CD4-positive, alpha-beta T cell treated with Interleukin-21 for 1 hour (primary cell): ENCODE results near the gene ADH5.
"Not testable (repeated sequence)": the region's sequence is repeated elsewhere in the genome, so short reads cannot be mapped to it uniquely, and the experiment has no call there.

Experiments used
- DNase-seq: peaks from one replicate; pipeline ENCODE4 v3.0.0-alpha.2; 2020

Gene ADH5

DNA sequence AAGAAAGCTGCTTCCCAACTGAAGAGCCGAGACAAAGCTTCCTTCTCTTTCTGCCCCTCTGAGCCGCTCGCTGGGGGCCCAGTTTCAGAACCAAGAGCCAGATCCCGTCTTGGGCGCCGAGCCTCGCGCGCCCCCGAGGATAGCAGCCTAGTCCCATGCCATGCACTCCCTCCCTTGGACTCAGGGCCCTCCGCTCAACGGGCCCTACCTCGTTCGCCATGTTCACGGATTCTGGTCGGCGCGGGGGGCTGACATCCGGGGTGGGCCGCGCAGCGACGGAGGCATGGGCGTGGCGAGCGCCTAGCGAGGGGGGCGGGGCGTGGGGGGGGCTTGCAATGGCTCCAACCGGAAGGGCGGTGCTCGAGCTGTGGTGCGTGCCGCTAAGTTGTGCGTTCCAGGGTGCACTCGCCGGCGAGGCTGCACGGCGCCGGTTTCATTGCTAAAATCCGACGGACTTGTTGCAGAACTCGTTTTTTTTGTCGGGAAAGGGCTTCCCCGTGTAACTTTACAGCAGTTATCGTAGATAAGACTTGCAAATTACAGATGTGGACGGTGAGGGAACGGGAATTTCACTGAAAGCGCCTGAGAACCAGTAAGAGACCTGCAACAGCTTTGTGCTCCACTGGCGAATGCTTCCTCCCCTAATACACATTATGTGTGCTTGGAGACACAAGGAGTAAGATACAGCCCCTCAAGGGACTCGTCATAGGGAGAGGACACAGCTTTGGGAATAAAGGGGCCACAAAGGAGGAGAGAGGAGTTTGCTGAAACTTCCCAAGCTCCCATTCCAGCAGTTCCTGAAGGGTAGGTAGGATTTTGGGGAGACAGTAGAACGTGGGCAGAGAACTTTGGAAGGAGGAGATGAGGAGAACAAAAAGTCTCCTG is at the start of gene ADH5:
TSS of gene ADH5 (minus strand) at position 308 of the 885 bp plus-strand sequence. CDS start at position 220, 88 bp downstream.
- peak; percentile 87 for DNase-seq

DNA sequence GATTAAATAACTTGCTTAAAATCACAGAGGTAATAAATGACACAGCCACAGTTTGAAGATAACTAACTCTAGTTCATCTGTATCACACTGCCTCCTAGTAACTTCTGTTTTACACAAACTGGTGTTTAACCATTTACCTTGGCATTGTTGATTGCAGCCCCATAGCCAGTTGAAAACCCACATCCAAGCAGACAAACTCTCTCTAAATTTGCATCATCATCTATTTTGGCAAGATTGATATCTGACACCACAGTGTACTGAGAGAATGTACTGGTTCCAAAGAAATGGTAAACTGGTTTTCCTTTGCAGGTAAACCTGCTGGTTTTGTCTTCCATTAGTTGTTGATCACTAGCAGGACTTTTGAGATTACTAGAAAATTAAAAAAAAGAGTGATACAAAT is 47.7 kb upstream of the ADH5 start:
- no peak for DNase-seq

DNA sequence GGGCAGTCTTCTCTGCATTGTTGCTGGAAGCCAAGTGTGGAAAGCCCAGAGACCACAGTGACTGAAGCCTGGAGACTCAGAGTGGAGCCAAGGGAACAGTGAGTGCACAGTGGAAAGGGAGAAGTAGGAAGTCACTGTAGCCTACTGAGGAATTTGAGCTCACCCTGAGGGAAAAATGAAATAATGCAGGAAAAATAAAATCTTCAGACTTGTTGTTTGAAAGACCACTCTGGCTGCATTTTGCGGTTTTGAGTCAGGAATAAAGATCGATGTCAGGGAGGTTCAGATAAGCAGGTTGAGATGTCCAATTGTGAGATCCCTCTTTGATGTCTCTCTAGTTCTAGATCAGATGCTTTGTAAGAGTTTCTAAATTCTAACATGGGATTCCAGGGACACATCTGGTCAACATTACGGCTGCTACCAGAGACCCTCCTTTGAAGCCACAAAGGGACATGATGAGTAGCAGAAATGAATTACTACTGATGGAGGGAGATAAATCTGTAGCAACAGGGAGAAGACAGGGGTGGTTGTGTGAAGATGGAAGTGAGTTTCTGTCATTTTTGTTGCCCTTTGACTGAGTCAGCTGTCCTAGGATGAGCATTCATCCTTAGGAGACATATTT is 47.1 kb upstream of the ADH5 start:
- no peak for DNase-seq

DNA sequence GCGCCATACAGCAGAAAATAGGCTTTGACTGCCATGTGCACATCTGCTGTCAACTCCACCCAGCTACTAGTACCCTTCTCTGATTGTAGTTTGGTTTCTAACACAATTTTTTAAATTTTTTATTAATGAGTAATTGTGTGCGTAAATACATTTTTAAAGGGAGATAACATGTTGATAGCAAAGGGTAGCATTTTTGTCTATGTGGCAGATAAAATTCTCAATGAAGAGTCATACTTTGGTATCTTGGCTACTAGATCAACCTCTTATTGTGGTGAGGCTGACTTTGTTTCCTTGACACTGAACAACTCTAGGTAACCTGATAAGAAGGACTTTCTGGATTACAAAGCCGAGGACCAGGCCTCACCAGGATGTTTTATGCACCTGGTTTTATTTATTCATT is 46.0 kb upstream of the ADH5 start:
- DNase-seq: no peak

DNA sequence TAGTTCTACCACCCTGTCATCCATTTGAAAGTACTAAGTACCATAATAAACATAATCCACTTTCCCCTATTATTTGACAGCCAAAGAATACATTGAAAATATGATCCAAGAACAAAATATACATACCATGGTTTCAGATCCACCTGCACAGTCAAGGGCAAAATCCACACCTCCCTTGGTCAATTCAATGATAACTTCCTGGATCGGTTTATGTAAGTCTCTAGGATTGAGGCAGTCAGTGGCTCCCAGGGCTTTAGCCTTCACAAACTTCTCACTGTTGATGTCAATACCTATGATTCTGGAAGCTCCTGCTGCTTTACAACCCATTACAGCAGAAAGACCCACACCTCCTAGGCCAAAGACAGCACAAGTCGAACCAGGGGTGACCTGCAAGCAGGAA is 42.8 kb upstream of the ADH5 start:
- DNase-seq: no peak

DNA sequence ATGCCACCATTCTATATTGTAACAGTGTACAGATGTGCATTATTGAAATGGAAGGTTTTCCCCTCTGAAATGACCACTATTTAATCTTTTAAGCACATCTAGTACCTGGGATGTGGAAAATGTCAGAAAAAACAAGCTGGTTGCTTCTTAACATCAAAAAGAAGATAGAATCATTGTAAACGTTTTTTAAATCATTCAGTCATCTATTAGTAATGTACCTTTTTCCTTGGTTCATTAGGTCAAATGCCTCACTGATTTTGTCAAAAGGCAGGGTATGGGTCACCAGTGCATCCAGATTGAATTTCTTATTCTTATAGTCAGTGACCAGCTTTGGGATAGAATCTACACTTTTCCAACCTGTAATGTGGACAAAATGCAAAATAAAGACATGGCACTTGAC is 37.8 kb upstream of the ADH5 start:
- no peak for DNase-seq

DNA sequence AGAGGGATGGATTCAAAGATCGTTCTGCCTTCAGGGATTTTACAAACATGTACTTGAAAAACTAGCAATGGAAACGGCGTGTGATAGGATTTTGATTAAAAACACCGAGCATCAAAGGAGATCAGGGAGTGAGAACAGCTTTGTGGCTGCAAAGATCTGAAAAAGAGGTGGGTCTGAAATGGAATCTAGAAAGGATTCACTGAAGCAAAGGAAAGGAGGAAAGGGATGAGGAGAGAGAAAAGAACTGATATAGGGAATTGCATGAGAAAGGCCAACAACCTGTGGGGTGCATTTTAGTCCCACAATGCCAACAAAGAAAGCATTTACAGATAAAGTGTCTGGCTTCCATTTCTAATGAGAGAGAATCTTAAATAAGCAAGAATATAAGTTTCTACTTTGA is 32.4 kb upstream of the ADH5 start:
- DNase-seq: no peak

DNA sequence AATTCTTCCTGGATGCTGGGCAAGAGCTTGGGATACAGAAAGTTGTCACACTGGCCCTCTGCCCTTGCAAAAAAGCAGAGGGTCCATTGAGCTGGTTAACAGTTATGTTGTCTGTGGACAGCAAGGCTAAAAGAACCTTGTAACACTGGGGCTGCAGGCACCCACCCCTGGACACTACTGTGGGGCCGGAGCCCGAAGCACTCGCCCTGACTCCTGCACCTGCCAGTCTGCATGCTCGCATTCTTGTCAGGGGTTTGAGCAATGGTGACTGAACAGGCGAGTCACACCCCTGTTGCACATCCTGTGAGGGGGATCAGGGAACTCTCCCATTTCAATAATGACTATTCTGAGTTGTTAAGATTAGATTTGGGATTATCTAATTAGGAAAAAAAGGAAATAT is 31.9 kb upstream of the ADH5 start:
- no peak for DNase-seq

DNA sequence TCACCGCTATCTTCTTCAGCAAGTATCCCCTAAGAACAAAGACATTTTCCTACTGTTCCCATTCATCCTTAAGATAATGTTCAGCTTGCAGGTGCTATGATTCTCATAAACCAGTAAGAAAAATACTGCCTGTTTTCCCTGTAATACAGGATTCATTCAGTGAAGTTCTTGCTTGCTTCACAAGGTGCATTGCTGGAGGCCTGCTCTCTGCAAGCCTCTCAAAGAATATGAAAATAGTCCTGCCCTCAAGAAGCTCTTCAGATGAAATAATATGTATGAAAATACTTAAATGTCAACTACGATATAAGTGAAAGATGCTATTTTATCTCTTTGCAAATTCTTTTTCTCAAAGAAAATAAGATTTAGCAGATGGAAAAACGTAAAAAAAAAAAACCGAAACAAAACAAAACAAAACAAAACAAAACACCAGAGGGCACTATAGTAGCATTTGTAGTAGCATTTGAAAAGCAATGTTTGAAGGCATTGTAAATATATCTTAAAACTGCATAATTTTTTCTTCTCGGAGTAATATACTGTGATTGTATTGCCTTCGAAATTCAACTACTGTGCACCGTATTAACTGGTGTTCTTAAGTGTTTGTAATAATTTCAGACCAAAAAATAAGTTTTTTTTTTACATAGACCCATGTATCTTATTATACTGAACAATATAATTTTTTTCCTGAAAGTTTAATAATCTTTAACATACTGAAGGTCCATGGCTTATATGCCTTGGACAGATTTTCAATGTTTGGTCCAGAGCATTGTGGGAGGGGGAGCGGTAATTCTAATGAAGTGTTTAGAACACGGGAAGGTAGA is 29.5 kb upstream of the ADH5 start:
- DNase-seq: peak; percentile 2

DNA sequence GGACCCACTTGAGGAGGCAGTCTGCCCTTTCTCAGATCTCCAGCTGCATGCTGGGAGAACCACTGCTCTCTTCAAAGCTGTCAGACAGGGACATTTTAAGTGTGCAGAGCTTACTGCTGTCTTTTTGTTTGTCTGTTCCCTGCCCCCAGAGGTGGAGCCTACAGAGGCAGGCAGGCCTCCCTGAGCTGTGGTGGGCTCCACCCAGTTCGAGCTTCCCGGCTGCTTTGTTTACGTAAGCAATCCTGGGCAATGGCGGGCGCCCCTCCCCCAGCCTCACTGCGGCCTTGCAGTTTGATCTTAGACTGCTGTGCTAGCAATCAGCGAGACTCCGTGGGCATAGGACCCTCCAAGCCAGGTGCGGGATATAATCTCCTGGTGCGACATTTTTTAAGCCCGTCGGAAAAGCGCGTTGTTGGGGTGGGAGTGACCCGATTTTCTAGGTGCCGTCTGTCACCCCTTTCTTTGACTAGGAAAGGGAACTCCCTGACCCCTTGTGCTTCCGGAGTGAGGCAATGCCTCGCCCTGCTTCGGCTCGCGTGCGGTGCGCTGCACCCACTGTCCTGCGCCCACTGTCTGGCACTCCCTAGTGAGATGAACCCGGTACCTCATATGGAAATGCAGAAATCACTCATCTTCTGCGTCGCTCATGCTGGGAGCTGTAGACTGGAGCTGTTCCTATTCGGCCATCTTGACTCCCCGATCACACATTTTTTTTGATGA is 28.7 kb upstream of the ADH5 start:
- DNase-seq: not testable (repeated sequence)

DNA sequence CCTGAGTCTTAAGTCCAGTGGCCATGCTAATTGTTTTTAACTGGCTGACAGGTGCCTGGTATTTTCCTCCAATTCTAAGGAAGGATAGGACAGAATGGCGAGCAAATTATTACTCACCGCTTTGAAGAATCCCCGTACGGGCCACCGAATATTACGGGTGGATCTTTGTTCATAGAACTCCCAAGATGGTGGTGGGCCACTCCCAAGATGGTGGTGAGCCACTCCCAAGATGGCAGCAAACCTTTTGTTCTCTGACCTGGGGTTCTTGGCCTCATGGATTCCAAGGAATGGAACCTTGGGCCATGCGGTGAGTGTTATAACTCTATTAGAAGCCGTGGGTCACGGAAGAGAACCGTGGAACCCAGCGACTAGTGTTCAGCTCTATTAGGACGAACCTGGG is 20.7 kb upstream of the ADH5 start:
- not testable (repeated sequence) for DNase-seq

DNA sequence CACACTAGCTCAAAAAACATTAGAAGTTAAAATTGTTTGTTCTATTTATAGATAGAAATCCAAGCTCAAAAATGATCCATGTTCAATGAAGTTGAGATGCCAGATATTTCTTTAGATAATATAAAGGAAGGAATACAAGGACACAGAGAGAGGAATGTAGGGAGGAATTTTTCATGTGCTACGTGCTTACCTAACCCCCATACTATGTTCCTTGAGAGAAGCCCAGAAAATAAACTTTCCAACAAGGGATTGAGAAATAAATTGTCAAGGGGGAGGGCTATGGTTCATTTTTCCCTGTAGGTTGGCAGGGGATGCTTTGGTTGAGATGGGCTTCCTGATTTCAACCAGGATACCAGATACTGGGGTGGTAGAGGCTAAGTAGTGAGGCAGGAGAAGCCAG is 15.6 kb upstream of the ADH5 start:
- no peak for DNase-seq

DNA sequence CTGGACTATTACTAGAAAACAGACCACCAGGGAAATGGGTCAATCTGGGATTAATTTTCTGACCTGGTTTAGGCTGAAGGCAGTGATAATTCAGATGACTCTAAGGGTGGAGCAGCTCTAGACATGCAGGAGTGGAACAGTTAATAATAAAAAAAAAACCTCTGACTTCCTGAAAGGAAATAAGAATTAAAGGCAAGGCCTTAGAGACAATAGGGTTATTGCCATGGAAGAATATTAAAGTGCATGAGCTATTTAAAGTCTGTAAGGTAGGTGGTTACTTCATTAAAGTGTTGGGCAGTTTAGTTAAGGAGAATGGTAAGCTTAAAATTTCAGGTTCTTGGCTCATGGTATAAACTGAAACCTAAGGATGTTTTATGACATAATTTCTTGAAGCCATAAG is 14.6 kb upstream of the ADH5 start:
- no peak for DNase-seq

DNA sequence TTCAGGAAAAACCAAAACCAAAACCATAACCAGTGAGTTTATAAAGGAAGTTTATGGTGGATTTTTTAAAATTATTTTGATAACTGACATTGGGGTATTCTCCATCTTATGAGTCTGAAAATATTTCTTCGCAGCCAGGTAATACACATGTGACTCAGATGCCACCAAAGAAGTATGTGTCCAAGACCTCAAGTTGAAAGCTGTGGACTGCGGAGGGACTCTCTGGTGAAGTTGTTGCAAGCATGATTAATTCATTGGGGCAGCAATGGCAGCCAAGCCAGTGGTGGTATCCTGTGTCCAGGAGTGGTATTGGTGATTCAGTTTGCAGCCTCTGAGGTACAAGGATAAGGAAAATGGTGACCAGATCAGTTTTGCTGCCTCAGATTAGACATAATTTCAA is 14.0 kb upstream of the ADH5 start:
- DNase-seq: no peak

DNA sequence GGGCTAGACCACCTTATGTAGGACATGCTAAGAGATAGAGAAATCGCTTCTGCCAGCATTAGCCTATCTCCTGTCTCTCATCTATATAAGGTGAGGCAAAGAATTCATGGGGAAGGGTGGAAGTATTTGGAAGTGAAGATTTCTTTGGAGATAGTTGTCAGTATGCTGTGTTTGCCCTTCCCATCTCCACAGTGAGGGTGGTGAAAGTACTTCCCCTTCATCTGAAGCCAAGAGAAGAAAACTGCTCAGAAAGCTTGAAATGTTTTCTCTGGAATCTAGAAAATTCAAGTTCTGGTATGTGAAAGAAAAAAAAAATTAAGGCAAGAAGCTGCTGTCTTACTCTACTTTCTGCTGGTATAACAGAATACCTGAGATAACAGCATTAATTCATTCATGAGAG is 12.3 kb upstream of the ADH5 start:
- no peak for DNase-seq

DNA sequence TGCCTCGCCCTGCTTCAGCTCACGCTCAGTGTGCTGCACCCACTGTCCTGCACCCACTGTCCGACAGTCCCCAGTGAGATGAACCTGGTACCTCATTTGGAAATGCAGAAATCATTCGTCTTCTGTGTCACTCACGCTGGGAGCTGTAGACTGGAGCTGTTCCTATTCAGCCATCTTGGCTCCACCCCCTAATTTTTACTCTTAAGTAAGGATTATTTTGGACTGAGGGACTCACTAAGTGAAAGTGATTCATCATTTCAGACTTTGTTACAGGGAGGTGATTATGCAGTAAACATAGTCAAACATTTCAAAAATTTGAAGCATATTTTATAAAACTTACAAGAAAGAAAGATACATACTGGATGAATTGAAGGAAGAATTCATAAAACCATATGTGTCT is 11.2 kb upstream of the ADH5 start:
- not testable (repeated sequence) for DNase-seq

DNA sequence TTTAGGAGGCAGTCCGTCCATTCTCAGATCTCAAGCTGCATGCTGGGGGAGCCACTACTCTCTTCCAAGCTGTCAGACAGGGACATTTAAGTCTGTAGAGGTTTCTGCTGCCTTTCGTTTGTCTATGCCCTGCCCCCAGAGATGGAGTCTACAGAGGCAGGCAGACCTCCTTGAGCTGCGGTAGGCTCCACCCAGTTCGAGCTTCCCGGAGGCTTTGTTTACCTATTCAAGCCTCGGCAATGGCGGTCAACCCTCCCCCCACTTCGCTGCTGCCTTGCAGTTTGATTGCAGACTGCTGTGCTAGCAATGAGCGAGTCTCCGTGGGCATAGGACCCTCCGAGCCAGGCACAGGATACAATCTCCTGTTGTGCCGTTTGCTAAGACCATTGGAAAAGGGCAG is 10.7 kb upstream of the ADH5 start:
- no peak for DNase-seq

DNA sequence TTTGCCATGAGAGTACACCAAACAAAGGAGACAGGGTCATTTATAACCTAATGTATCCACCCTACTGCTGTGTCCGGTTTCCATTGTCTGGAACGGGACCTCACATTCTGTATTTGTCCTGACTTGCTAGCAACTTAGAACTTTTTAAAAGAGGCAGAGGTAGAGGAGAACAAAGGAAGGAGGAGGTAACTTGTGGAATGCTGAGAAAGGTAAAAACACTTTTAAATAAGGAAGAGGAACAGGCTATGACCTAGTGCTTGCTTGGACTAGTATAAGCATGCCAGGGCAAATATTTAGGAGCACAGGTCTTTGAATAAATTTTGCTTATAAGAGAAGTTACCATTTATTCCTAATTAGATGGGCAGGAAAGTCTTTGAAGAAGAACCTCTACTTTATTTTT is 3.3 kb upstream of the ADH5 start:
- not testable (repeated sequence) for DNase-seq

DNA sequence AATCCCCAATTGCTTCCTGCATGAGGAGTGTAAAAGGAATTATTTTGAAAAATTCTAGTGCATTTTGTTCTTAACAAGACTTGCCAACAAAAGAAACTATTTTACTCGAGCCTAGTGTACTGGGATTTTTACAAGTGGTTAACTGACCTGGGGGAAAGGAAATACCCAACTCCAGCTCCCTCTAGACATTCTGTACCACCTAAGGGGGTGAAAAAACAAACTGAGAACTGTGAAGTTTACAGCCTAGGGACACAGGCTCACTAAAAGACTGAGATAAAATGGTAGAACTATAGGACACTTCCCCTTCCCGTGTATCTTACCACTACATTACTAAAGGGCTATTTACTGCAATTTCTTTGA is 2.6 kb upstream of the ADH5 start:
- DNase-seq: no peak

DNA sequence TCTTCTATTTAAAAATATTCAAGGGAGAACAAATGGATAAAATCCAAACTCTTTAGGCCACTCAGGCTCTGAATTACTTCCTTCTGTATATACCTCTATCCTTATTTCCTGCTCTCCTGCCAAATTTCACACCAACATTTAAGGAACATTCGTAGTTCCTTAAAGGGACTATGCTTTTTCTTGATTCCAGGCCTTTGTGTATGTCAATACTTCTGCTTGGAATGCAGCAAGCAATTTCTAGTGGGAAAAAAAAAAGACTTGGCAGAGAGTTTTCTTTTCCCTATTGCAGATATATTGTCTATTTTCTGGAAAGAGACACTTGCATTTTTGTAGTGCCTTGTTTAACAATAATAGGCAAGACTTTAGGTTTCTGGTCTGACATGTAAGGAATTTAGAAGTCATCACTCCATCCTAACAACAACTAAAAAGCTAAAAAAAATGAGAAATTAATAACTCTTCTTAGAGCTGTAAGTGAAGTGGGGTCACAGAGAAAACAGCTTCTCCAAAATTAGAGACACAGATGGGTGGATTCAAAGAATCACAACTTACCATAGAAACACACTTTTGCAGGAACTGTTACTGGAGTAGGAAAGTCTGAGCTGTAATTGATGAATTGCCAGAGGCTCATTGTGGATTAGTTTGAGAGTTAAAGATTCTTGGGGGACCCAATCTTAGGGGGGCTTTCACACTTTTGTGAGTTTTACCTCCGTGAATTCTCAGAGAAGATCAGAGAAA is 2.1 kb upstream of the ADH5 start:
- no peak for DNase-seq

DNA sequence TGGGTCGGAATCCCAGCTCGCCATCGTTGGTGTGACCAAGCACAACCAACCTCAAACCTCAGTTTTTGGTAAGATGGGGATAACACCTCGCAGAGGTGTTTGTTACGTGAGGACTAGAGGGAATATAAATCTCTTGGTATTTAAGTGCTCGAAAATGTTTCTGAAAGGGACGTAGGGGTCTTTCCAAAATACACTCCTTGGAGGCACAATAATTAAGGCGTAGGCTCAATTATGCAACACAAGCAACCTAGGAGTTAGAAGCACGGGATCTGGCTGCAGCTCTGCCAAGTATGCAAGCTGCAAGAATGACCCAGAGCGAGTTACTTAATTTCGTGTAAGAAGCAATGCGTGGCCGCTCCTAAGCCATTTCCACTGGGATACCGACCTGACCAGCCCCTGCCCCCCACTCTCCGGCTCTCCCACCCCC is 552 bp downstream of the ADH5 start:
- DNase-seq: peak; percentile 23

DNA sequence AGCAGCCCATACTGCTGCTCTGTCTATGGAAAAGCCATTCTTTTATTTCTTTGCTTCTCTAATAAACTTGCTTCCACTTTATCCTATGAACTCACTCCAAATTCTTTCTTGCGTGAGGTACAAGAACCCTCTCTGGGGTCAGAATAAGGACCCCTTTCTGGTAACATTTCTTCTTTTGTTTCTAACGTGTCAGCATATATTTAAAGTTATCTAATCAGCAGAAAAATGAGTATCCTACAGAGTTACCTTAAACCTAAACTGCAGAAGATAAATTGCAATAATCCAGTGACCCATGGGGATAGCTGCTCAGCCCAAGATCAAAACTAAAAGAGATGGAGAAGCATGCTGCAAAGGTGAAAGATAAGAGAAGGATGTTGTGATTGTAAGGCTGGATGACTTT is 4.0 kb downstream of the ADH5 start:
- DNase-seq: no peak
